Measurements from ENCODE around the gene PLPP7. TPM values are rescaled to one million over a fixed set of nuclear protein-coding genes. Genes with fewer than 3 reads are reported as not detected.

PLPP7 gene
- polyA plus RNA-seq (2012; ENCODE audit: insufficient read length, low read depth): 2.6 TPM

GRCh38 chr9:131289301-131290035 is at the start of gene PLPP7:
TSS of gene PLPP7 (plus strand) at chr9:131289723. CDS start at chr9:131289998, 275 bp downstream.
- TF ChIP-seq SIN3A (IDR thresholded peaks at IDR 0.05; ENCODE audit: borderline replicate concordance, insufficient read depth, low read length): no peak
- no peak for TF ChIP-seq POLR2AphosphoS5 (IDR thresholded peaks at IDR 0.05; ENCODE audit: low read depth, low read length)
- no peak for TF ChIP-seq FOXP2 (optimal IDR thresholded peaks at IDR 0.05; ENCODE audit: borderline replicate concordance, extremely low read depth, extremely low read length, insufficient read depth)
- TF ChIP-seq REST (IDR thresholded peaks at IDR 0.05; ENCODE audit: insufficient read depth in 1 of 2, low read depth in 2 of 2, low read length in 2 of 2): no peak
- TF ChIP-seq TAF1 (IDR thresholded peaks at IDR 0.05; ENCODE audit: borderline replicate concordance, insufficient read depth, low read length): no peak

GRCh38 chr9:131240047-131240921 is 49.2 kb upstream of the PLPP7 start:
- no peak for TF ChIP-seq FOXP2 (optimal IDR thresholded peaks at IDR 0.05; ENCODE audit: borderline replicate concordance, extremely low read depth, extremely low read length, insufficient read depth)
- no peak for TF ChIP-seq REST (IDR thresholded peaks at IDR 0.05; ENCODE audit: insufficient read depth in 1 of 2, low read depth in 2 of 2, low read length in 2 of 2)
- no peak for TF ChIP-seq TAF1 (IDR thresholded peaks at IDR 0.05; ENCODE audit: borderline replicate concordance, insufficient read depth, low read length)

GRCh38 chr9:131246618-131247017 is 42.9 kb upstream of the PLPP7 start:
- TF ChIP-seq FOXP2 (optimal IDR thresholded peaks at IDR 0.05; ENCODE audit: borderline replicate concordance, extremely low read depth, extremely low read length, insufficient read depth) (no peak), TAF1 (IDR thresholded peaks at IDR 0.05; ENCODE audit: borderline replicate concordance, insufficient read depth, low read length) (no peak), POLR2AphosphoS5 (IDR thresholded peaks at IDR 0.05; ENCODE audit: low read depth, low read length) (no peak), REST (IDR thresholded peaks at IDR 0.05; ENCODE audit: insufficient read depth in 1 of 2, low read depth in 2 of 2, low read length in 2 of 2) (no peak), SIN3A (IDR thresholded peaks at IDR 0.05; ENCODE audit: borderline replicate concordance, insufficient read depth, low read length) (no peak)

- TF ChIP-seq REST (IDR thresholded peaks at IDR 0.05; ENCODE audit: insufficient read depth in 1 of 2, low read depth in 2 of 2, low read length in 2 of 2) (no peak), FOXP2 (optimal IDR thresholded peaks at IDR 0.05; ENCODE audit: borderline replicate concordance, extremely low read depth, extremely low read length, insufficient read depth) (no peak), POLR2AphosphoS5 (IDR thresholded peaks at IDR 0.05; ENCODE audit: low read depth, low read length) (no peak), TAF1 (IDR thresholded peaks at IDR 0.05; ENCODE audit: borderline replicate concordance, insufficient read depth, low read length) (no peak), SIN3A (IDR thresholded peaks at IDR 0.05; ENCODE audit: borderline replicate concordance, insufficient read depth, low read length) (no peak)
Measured at GRCh38 chr9:131252120-131252519, 37.4 kb upstream of the PLPP7 start.

Measured in PFSK-1 (cell line).